ENCODE results near the gene COA1. TPM values are rescaled to one million over a fixed set of nuclear protein-coding genes. Genes with fewer than 3 reads are reported as not detected.

The COA1 gene
- total RNA-seq, 1 donor from 2014 or later = 192 TPM

GRCh38 chr7:43698460-43699255 lies 30.7 kb downstream of the COA1 start:
- Mint-ChIP-seq H3K27ac (no peak overlapping the region), H3K4me1 (no peaks in the 10 kb centered on the region), H3K9me3 (peaks cover 7% of the 10 kb centered on the region), H3K36me3 (peaks cover 8% of the 10 kb centered on the region), H3K27me3 (ENCODE audit: insufficient read depth, low read depth) (no peaks in the 10 kb centered on the region), H3K4me3 (no peak overlapping the region)
- no peak for DNase-seq (ENCODE audit: low spot score)
- peaks cover 3% of the 10 kb centered on the region for H3K36me3 ChIP-seq
- H3F3A ChIP-seq (ENCODE audit: low read depth) = peaks cover 8% of the 10 kb centered on the region
- peaks cover 91% of the 10 kb centered on the region for H3K79me2 ChIP-seq (ENCODE audit: low read depth)
- H3K9ac ChIP-seq = no peak overlapping the region
- H4K20me1 ChIP-seq (ENCODE audit: low read depth) = peaks cover 50% of the 10 kb centered on the region
- H3K9me3 ChIP-seq (ENCODE audit: low read depth) = no peaks in the 10 kb centered on the region
- no peak overlapping the region for H3K27ac ChIP-seq
- no peak overlapping the region for H3K4me3 ChIP-seq
- H2AFZ ChIP-seq (replicated peaks) = no peak overlapping the region
- no peaks in the 10 kb centered on the region for H3K4me1 ChIP-seq
- no peaks in the 10 kb centered on the region for H3K27me3 ChIP-seq
- TF ChIP-seq EZH2phosphoT487 (IDR thresholded peaks at IDR 0.05) (no peak), CTCF (IDR thresholded peaks at IDR 0.05) (no peak), EZH2 (IDR thresholded peaks at IDR 0.05) (no peak)
- no peak overlapping the region for H3K4me2 ChIP-seq

GRCh38 chr7:43697690-43698089 lies 31.6 kb downstream of the COA1 start:
- H2AFZ ChIP-seq (replicated peaks) = no peak overlapping the region
- H3K27ac ChIP-seq = no peak overlapping the region
- Mint-ChIP-seq H3K27ac (no peak overlapping the region), H3K4me1 (no peaks in the 10 kb centered on the region), H3K36me3 (peaks cover 2% of the 10 kb centered on the region), H3K9me3 (no peaks in the 10 kb centered on the region), H3K4me3 (no peak overlapping the region), H3K27me3 (ENCODE audit: insufficient read depth, low read depth) (no peaks in the 10 kb centered on the region)
- H3K36me3 ChIP-seq = no peaks in the 10 kb centered on the region
- TF ChIP-seq EZH2 (IDR thresholded peaks at IDR 0.05) = no peak
- TF ChIP-seq EZH2phosphoT487 (IDR thresholded peaks at IDR 0.05) = no peak
- no peak for TF ChIP-seq CTCF (IDR thresholded peaks at IDR 0.05)
- H3F3A ChIP-seq (ENCODE audit: low read depth) = peaks cover 8% of the 10 kb centered on the region
- H3K27me3 ChIP-seq = no peaks in the 10 kb centered on the region
- no peak overlapping the region for H3K4me2 ChIP-seq
- no peaks in the 10 kb centered on the region for H3K9me3 ChIP-seq (ENCODE audit: low read depth)
- no peak overlapping the region for H3K9ac ChIP-seq
- peaks cover 93% of the 10 kb centered on the region for H3K79me2 ChIP-seq (ENCODE audit: low read depth)
- H4K20me1 ChIP-seq (ENCODE audit: low read depth) = peaks cover 59% of the 10 kb centered on the region
- no peaks in the 10 kb centered on the region for H3K4me1 ChIP-seq
- no peak overlapping the region for H3K4me3 ChIP-seq
- no peak for DNase-seq (ENCODE audit: low spot score)

GRCh38 chr7:43695365-43695764 lies 34.0 kb downstream of the COA1 start:
- Mint-ChIP-seq H3K36me3 (peaks cover 6% of the 10 kb centered on the region), H3K27me3 (ENCODE audit: insufficient read depth, low read depth) (no peaks in the 10 kb centered on the region), H3K9me3 (peaks cover 2% of the 10 kb centered on the region), H3K4me1 (no peaks in the 10 kb centered on the region), H3K27ac (no peak overlapping the region), H3K4me3 (no peak overlapping the region)
- Histone ChIP-seq H3K27me3 (no peaks in the 10 kb centered on the region), H3K4me3 (no peak overlapping the region), H2AFZ (replicated peaks) (no peak overlapping the region), H3K4me1 (no peaks in the 10 kb centered on the region), H4K20me1 (ENCODE audit: low read depth) (peaks cover 61% of the 10 kb centered on the region), H3K36me3 (no peaks in the 10 kb centered on the region), H3K4me2 (no peak overlapping the region), H3K9ac (no peak overlapping the region), H3F3A (ENCODE audit: low read depth) (no peaks in the 10 kb centered on the region), H3K79me2 (ENCODE audit: low read depth) (peaks cover 99% of the 10 kb centered on the region), H3K27ac (no peak overlapping the region), H3K9me3 (ENCODE audit: low read depth) (no peaks in the 10 kb centered on the region)
- no peak for DNase-seq (ENCODE audit: low spot score)
- no peak for TF ChIP-seq CTCF (IDR thresholded peaks at IDR 0.05)
- TF ChIP-seq EZH2 (IDR thresholded peaks at IDR 0.05) = no peak
- TF ChIP-seq EZH2phosphoT487 (IDR thresholded peaks at IDR 0.05) = no peak
